Measurements from ENCODE around the gene INTS4. TPM values are rescaled to one million over a fixed set of nuclear protein-coding genes. Genes with fewer than 3 reads are reported as not detected.
A peak's percentile ranks its signal among the peaks of the same experiment; 100 is the strongest.
"Not testable (repeated sequence)": the region's sequence is repeated elsewhere in the genome, so short reads cannot be mapped to it uniquely, and the experiment has no call there.

The INTS4 gene
- polyA plus RNA-seq, 12 donors = 12.9 to 36.1 (median 25.1) TPM; not detected in 1

DNA sequence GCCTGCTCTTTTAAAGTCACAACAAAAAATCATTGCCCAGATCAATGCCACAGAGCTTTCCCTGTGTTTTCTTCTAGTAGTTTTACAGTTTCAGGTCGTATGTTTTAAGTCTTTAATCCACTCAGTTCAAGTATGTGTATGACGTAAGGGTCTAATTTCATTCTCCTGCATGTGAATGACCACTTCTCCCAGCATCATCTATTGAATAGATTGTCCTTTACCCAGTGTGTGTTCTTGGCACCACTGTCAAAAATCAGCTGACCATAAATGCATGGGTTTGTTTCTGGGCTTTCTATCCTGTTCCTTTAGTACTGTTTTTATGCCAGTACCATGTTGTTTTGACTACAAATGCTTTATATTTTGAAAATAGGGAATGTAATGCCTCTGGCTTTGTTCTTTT, 28.1 kb downstream of the INTS4 start:
- no peak for DNase-seq

DNA sequence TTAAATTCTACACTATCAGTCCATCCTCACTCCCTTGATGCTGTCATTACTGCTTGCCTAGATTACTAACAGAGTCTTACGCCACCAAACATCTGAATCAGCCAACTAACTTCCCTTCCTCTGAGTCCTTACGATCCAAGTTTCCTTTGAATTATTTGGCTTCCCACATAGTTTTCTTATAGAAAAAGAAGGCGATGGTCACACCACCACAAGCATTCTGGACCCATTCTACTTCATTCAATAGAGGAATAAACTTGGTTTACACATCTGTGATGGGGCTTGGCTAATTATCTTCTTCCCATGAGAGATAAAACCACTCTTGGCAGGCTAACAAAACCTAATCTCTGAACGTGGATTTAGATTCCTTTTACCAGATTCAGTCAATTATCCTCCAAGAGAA, 35.0 kb downstream of the INTS4 start:
- DNase-seq = no peak

DNA sequence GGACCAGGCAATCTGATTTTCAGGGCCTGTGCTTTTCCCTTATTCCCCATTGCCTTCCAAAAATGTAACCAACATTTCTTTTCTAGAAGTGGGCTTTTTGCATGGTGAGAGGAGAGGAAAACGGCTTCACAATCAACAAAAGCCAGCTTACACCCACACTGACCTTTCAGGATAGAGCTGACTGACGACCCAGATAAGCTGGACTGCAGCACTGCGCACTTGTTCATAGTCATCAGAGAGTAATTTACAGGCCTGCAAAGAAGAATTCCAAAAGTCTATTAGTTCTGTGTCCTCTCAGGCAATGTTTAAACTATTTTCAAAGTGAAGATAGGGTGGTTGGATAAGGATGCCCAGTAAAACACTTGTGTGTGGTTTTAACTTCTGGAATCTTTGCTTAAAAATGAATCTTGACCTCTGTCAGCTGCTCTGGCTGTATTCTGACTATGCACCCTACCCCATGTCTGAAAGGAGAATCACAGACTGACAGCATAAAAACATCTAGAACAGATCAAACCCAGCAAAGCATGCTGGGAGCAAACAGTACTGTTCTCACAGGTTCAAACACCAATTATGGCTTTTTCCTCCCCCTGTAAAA, 35.8 kb downstream of the INTS4 start:
- not testable (repeated sequence) for DNase-seq

DNA sequence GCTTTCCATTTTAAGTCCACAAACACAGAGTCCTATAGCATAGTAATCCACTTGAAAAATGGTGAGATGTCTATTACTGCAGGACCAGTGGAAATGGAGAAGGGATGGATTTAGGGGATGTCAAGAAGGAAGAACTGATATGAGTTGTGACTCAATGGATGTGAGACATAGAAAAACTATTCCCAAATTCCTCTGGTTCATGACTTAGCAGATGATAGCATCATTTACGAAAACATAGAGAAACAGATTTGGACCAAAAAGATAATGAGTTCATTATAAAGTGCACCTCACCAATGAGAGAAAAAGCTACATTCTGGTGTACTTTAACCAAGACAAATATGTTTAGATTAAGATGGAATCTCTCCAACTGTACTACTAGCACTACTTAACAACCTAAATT, 51.2 kb downstream of the INTS4 start:
- not testable (repeated sequence) for DNase-seq

DNA sequence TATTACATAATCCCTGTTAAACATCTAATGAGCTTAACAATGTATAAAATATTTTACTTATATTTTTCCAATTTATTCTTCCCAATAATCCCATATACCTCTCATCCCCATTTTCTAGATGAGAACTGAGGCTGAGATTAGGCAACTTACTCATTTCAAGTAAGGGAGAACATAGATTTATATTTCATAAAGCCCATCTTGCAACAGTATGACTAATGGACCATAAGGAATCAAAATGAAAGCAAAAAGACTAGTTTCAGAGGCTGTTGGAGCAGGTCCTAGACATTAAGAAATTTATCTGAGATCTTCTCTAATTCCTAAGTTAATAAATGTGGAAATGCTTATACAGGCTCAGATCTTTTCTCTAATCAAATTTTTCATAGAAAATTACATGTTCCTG, 52.0 kb downstream of the INTS4 start:
- DNase-seq = not testable (repeated sequence)

DNA sequence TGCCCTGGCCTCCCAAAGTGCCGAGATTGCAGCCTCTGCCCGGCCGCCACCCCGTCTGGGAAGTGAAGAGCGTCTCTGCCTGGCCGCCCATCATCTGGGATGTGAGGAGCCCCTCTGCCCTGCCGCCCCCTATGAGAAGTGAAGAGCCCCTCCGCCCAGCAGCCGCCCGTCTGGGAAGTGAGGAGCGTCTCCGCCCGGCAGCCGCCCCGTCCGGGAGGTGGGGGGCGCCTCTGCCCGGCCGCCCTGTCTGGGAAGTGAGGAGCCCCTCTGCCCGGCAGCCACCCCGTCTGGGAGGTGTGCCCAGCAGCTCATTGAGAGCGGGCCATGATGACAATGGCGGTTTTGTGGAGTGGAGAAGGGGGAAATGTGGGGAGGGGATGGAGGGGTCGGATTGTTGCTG, 60.9 kb downstream of the INTS4 start:
- not testable (repeated sequence) for DNase-seq

DNA sequence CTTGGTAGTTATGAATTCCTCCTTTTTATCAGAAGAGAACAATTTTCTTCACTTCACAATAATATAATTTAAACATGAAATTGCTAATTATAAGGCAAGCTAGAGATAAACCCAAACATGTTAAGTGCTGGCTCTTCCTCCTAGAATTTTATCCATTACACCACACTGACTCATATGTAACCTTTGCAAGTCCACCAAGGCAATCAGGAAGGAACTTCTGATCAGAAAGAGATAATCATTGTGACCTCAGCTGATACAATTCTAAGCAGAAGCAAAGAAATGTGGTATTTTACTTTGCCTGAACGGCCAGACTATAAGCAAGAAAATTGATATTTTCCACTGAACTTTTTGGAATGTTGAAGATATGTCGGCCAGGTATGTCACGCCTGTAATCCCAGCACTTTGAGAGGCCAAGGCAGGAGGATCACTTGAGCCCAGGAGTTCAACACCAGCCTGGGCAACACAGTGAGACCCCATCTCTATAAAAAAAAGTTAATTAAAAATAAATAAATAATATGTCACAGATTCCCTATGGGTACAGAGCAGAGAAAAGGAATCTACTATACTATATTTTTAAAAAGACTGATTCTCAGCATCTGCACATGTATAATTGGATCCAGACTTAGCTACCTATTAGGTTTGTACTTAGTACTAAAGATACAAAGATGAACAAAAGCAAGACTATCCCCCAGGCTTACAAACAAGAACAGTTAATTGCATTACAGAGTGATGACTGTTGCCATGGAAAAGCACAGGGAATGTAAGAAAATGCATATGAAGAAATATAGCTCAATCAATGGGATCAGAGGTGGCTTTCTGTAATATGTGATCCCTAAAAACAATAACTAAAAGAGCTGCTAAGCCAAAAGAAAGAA, 63.9 kb downstream of the INTS4 start:
- not testable (repeated sequence) for DNase-seq

DNA sequence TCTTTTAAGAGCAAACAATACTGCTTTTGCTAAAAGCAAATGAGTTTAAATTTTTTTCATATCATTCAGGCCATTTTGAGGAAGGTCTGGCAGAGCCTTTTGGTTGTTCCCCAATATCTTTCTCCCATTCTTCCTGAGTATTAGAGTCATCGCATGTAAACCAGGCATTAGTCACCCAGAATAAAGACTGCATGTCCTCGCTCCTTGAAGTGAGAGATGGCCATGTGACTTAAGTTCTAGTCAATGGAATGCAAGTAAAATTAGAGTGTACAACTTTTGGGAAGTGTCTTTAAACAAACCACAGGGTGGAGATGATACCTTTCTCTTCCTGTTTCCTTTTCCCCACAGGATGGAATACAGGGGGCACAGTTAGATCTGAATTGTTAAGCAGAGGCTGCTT, 76.8 kb downstream of the INTS4 start:
- DNase-seq = not testable (repeated sequence)

DNA sequence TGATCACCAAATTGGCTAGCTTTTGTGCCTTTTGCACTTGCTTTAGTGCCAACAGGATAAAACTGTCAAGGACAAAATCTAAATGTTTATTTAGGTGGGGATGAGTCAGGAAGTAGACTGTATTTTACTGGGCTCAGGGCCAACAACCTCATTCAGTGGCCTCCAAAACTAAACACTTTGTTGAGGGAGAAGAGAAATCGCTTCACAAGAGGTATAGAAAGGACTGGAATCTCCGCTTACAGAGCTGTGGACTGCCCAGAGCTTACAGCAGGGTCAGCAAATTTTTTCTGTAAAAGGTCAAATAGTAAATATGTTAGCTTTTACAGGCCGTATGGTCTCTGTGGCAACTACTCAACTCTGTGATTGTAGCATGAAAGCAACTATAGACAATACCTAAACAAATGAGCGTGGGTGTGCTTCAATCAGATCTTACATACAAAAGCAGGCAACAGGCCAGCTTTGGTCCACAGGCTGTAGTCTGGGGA, 80.1 kb downstream of the INTS4 start:
- peak; percentile 6 for DNase-seq

DNA sequence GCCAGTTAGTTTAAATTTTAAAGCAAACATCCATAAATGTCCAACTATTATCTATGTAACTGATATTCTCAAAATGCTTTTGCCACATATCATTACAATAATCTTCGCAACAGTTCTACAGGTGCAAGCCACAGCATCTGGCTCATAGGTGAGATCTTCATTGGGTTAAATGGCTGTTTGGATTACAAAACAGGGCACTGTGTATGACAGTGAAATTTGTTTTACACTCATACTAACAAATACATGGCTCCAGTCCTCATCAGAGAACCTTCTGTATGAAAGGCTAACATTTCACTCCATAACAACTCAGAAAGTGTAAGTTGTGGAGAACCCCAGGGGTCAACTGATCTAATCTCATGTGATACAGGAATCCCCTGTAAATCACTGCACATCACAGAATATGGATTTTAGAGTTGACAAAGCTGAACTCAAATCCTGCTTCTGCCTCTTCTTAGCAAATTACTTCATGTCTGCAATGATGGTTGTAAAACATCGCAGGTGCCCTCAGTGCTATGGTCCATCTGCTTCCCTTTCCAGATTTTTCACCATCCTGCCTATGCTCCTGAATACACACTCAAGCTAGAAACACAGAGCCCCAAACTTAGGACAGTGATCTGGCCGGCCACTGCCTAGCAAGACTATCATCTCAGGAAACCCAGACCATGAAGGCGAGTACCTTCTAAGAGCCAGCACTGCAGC, 80.7 kb downstream of the INTS4 start:
- DNase-seq = not testable (repeated sequence)

DNA sequence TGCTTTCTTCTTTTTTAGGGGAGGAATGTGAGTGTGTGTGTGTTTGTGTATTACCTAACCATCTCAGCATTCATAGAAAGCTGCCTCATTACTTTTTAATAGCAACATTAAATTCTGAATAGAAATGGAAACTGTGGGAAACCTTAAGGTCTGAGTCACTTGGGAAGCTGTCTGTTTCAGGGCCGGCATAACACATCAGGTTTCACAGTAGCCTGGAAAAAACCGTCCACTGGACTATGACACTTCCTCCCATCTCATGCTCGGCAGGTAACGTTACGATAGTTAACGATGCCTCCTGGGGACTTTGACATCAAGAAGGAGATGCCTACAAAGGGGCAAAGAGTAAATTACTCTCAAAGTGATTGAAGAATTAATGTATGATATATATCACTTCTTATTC, 83.6 kb downstream of the INTS4 start:
- not testable (repeated sequence) for DNase-seq

DNA sequence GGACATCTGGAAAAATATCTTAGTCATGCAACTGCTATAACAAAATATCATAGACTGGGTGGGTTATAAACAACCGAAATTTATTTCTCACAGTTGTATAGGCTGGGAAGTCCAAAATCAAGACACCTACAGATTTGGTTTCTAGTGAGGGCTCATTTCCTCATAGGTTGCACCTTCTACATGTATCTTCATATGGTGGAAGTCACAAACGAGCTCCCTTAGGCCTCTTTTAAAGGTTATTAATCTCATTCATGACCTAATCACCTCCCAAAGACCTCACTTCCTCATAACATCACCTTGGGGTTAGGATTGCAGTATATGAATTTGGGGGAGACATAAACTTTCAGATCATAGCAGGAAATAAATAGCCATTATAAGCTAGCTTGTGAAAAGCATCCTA, 85.2 kb downstream of the INTS4 start:
- DNase-seq = no peak

DNA sequence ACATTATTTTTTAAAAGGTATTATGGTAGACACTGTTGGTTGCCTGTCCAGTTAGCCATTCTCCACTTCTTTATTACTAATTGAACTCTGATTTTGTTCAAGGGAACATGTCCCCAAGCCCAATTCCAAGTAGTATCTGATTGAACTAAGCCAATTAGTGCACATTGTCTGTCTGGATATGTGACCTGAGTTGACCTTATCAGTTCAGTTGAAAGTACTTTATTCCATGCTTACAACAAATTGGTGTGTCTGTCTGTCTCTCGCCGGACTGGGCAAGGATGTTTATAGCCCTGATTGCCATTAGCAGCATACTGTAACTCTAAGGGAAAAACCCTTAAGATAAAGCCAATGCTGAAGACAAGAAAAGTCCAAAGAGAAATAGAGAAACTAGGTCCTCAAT, 85.6 kb downstream of the INTS4 start:
- DNase-seq = no peak

DNA sequence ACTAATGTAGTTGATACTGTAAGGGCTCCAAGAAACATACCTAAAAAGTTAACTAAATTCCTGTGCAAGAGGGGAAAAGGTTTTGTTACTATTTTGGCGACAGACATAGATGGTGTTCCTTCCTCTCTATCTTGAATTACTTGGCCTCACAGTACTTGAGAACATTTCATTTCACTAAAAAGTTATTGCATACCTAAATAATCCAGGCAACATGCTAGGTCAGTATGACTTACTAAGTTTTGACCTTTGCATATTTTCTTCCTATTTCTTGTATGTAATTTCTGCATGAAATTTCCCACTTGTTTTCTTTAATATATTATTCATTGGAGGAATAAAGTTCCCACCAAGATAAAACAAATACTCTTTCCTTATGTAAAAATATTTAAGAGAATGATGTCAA, 99.5 kb downstream of the INTS4 start:
- not testable (repeated sequence) for DNase-seq

DNA sequence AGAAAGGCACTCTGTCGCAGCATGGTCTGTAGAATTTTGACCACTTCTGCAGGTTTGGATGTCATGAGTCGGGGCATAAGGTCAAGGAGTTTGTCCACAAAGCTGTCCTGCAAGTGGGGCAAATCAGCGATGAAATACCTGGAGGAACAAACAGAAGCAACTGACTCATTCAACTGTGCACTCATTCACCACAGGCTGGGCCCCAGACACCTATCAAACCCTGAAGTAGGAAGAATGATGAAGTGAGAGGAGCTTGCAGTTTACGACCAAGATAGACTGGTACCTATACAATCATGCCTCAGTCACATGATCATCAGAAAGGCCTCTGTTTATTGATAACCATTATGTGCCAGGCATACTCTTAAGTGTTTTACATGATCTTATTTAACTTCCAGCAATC, 102.8 kb downstream of the INTS4 start:
- not testable (repeated sequence) for DNase-seq

DNA sequence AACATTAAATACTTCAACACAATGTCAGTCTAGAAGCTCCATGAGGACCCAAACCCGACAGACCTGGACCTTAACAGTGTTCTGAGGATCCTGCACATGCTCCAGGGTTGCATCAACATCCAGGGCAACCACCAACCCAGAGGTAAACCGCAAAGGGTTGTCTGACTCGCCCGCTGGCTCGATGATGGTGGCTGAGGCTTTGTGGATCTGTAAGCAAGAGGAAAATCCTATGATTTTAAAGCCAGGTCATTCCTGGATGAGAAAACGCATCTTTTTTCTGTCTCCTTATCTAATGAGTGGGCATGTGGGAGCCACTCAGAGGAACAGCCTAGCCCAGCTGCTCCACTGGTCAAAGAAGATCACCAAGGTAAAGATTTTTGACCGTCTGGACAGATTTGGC, 103.2 kb downstream of the INTS4 start:
- not testable (repeated sequence) for DNase-seq

DNA sequence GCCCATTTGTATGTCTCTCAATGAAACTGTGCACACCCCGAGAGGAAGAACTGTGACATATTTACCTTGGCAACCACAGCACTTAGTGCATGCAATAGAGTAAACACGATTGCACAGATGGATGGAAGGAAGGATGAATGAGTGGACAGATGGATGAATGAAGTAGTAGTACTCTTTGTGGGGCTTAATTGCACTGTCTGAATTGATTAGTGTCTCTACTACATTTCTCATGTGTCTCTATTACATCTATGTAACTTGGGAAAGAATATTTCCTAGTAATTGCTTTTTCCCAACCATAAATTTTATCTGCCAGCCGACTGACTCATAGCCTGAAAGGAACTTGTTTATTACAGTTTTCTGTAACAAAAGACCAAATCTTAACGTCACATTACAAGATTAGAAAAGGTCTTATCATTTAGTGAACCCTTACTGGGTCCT, 103.8 kb downstream of the INTS4 start:
- DNase-seq = not testable (repeated sequence)

DNA sequence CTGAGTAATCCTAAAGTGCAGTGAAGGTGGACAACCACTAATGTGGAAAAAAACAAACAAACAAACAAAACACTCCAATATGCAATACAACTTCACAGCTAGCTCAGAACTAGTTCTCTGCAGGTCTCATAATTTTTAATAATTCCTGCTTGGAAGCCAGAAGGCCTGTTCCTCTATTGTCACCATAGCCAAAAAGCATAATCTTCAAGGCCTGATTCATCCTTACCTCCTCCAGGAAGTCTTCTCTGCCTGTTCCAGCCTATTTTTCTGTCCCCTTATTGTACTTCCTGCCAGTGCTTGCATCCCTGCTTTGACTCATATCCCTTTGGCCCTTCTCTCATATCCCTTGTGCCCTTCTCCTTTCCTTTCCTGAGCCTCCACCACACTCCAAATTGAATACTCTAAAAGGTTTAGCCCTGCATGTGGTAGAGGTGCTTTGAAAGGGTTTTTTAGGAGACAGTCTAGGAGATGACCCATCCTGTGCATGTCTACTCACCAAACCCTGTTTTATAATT, 104.3 kb downstream of the INTS4 start:
- not testable (repeated sequence) for DNase-seq

DNA sequence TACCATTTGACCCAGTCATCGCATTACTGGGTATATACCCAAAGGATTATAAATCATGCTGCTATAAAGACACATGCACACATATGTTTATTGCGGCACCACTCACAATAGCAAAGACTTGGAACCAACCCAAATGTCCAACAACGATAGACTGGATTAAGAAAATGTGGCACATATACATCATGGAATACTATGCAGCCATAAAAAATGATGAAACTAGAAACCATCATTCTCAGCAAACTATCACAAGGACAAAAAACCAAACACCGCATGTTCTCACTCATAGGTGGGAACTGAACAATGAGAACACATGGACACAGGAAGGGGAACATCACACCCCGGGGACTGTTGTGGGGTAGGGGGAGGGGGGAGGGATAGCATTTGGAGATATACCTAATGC, 105.4 kb downstream of the INTS4 start:
- DNase-seq = not testable (repeated sequence)

DNA sequence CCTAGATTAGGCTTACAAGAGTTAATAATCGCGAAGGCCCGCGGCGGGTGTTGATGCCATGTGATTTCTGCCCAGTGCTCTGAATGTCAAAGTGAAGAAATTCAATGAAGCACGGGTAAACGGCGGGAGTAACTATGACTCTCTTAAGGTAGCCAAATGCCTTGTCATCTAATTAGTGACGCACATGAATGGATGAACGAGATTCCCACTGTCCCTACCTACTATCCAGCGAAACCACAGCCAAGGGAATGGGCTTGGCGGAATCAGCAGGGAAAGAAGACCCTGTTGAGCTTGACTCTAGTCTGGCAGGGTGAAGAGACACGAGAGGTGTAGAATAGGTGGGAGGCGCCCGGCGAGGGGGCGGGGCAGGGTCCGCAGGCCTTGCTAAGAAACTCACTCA, 108.1 kb downstream of the INTS4 start:
- DNase-seq = no peak

DNA sequence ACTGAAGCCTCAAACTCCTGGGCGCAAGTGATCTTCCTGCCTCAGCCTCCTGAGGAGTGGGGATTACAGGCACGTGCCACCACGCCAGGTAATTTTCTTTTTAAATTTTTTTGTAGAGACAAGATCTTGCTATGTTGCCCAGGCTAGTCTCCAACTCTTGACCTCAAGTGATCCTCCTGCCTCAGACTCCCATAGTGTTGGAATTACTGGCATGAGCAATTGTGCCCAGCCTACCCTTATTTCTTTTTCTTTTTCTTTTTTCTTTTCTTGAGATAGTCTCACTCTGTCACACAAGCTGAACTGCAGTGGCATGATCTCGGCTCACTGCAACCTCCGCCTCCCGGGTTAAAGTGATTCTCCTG, 109.7 kb downstream of the INTS4 start:
- DNase-seq = no peak

DNA sequence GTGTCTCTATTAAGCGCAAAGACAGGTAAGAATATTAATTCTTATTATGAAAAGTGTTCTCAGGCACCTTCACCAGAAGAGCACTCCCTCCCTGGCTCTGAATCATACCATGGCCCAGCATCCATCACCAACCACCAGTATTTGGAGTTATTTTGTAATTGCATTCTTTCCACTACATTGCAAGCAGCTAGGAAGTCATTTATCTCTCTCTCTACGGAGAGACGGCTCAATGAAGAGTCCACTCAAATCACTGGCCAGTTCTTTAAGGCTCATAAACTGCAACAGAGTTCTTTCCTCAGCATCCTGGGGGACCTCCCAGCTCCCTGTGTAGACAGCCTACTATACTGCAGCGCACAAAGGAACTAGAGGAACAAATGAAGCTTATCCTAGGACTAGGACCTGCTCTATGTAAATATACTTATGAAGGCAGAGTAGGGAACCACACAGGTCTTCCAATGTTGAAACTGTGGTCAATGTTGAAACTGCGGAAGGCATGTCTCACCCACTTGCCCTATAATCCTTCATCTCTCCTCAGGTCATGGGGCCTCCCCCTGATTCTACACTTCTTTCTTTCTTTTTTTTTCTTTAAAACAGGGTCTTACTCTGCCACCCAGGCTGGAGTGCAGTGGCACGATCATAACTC, 110.2 kb downstream of the INTS4 start:
- no peak for DNase-seq

All from muscle of arm (tissue), 12 donors.